GM19397 (cell line): ENCODE results near the gene AKAP8L.
"Not testable (repeated sequence)": the region's sequence is repeated elsewhere in the genome, so short reads cannot be mapped to it uniquely, and the experiment has no call there.

Source experiments
- ATAC-seq: cut with Tn5 transposase; IDR thresholded peaks from one replicate; pipeline ENCODE4 v1.9.1; 2021; ENCODE audit warnings: mild to moderate bottlenecking, moderate library complexity; ENCODE audit not compliant: unreplicated experiment

The AKAP8L gene

GRCh38 chr19:15393963-15394362, 24.8 kb downstream of the AKAP8L start:
- ATAC-seq = no peak

- ATAC-seq = no peak
These were observed 28.0 kb downstream of the AKAP8L start for GRCh38 chr19:15390814-15391213.

GRCh38 chr19:15381864-15382263, 36.9 kb downstream of the AKAP8L start:
- ATAC-seq = no peak

GRCh38 chr19:15381429-15381828, 37.4 kb downstream of the AKAP8L start:
- no peak for ATAC-seq

GRCh38 chr19:15379999-15380647, 38.7 kb downstream of the AKAP8L start:
- peak; percentile 15 for ATAC-seq

GRCh38 chr19:15379083-15379998, 39.4 kb downstream of the AKAP8L start, which contains the start of gene AKAP8:
Gene AKAP8, minus strand, starts transcription at chr19:15379787. Its CDS starts 56 bp downstream, at chr19:15379731.
- ATAC-seq = peak; percentile 80

GRCh38 chr19:15378534-15379082, 40.2 kb downstream of the AKAP8L start:
- no peak for ATAC-seq

GRCh38 chr19:15374796-15375440, 43.9 kb downstream of the AKAP8L start:
- ATAC-seq = no peak

GRCh38 chr19:15374105-15374651, 44.6 kb downstream of the AKAP8L start:
- ATAC-seq = no peak

GRCh38 chr19:15373644-15374043, 45.1 kb downstream of the AKAP8L start:
- ATAC-seq = no peak

GRCh38 chr19:15372891-15373301, 45.9 kb downstream of the AKAP8L start:
- no peak for ATAC-seq

- ATAC-seq = no peak
These were observed 46.3 kb downstream of the AKAP8L start for GRCh38 chr19:15372470-15372869.

- no peak for ATAC-seq
These were observed 46.9 kb downstream of the AKAP8L start for GRCh38 chr19:15371786-15372380.

GRCh38 chr19:15371119-15371518, 47.7 kb downstream of the AKAP8L start:
- no peak for ATAC-seq

- no peak for ATAC-seq
These were observed 49.2 kb downstream of the AKAP8L start for GRCh38 chr19:15369594-15369891.

- no peak for ATAC-seq
These were observed 49.8 kb downstream of the AKAP8L start for GRCh38 chr19:15368798-15369593.

- no peak for ATAC-seq
These were observed 50.6 kb downstream of the AKAP8L start for GRCh38 chr19:15368051-15368632.

GRCh38 chr19:15367439-15367838, 51.3 kb downstream of the AKAP8L start:
- no peak for ATAC-seq

GRCh38 chr19:15365264-15365663, 53.5 kb downstream of the AKAP8L start:
- no peak for ATAC-seq

GRCh38 chr19:15363791-15364190, 55.0 kb downstream of the AKAP8L start:
- not testable (repeated sequence) for ATAC-seq
